Neutrophil (primary cell): Measurements from ENCODE around the gene JAG2.

Experiments
- H3K27ac ChIP-seq: fragments of 200-600 bp; sonication (generic); 2 replicates; pipeline ENCODE4 v1.5.1; 2016; ENCODE audit warnings: mild to moderate bottlenecking, moderate library complexity
- H3K27me3 ChIP-seq: fragments of 200-600 bp; sonication (generic); 2 replicates; pipeline ENCODE4 v1.6.0; 2016; ENCODE audit warnings: mild to moderate bottlenecking
- H3K36me3 ChIP-seq: fragments of 200-600 bp; sonication (generic); 2 replicates; pipeline ENCODE4 v1.5.1; 2017
- H3K4me1 ChIP-seq, 2 experiments: fragments of 200-600 bp in 1 of 2; sonication (generic) in 1 of 2; 1 replicate in 1 of 2; 2 replicates in 1 of 2; pipeline versions ENCODE4 v1.5.1 to v1.6.1; 2013 to 2016; ENCODE audit warnings: low read depth in 1 of 2, low read length in 1 of 2, mild to moderate bottlenecking in 1 of 2, moderate library complexity in 1 of 2; ENCODE audit not compliant: control insufficient read depth in 1 of 2, insufficient read depth in 1 of 2
- H3K4me3 ChIP-seq, 2 experiments: fragments of 200-600 bp in 1 of 2; sonication (generic) in 1 of 2; 1 replicate in 1 of 2; 2 replicates in 1 of 2; pipeline ENCODE4 v1.5.1; 2013 to 2016; ENCODE audit warnings: low read depth in 1 of 2, low read length in 1 of 2, mild to moderate bottlenecking in 1 of 2, moderate library complexity in 1 of 2
- H3K9me3 ChIP-seq: fragments of 200-600 bp; sonication (generic); 2 replicates; pipeline ENCODE4 v1.5.1; 2016
- CTCF ChIP-seq: fragments of 200-600 bp; sonication (generic); IDR thresholded peaks from 2 replicates; pipeline ENCODE4 v1.5.1; 2016; ENCODE audit warnings: antibody characterized with exemption

JAG2 gene

GRCh38 chr14:105102893-105103292, 65.7 kb downstream of the JAG2 start:
- Histone ChIP-seq H3K36me3 (no peaks in the 10 kb centered on the region), H3K9me3 (no peaks in the 10 kb centered on the region), H3K27ac (no peak overlapping the region), H3K4me3 (no peak overlapping the region), H3K27me3 (peaks cover 78% of the 10 kb centered on the region), H3K4me1 (no peaks in the 10 kb centered on the region)
- TF ChIP-seq CTCF, result no peak

- Histone ChIP-seq H3K4me1 (no peaks in the 10 kb centered on the region), H3K36me3 (no peaks in the 10 kb centered on the region), H3K4me3 (no peak overlapping the region), H3K27ac (no peak overlapping the region), H3K9me3 (no peaks in the 10 kb centered on the region), H3K27me3 (peaks cover 73% of the 10 kb centered on the region)
- no peak for TF ChIP-seq CTCF
These were observed 66.2 kb downstream of the JAG2 start for GRCh38 chr14:105102361-105102870.

- no peak overlapping the region for H3K4me3 ChIP-seq
- no peaks in the 10 kb centered on the region for H3K4me1 ChIP-seq
- H3K27me3 ChIP-seq, result peaks cover 61% of the 10 kb centered on the region
These were observed 67.7 kb downstream of the JAG2 start for GRCh38 chr14:105100910-105101309.

GRCh38 chr14:105099778-105100177, 68.8 kb downstream of the JAG2 start:
- H3K4me1 ChIP-seq, result no peaks in the 10 kb centered on the region
- no peaks in the 10 kb centered on the region for H3K36me3 ChIP-seq
- no peak overlapping the region for H3K4me3 ChIP-seq
- H3K27ac ChIP-seq, result no peak overlapping the region
- no peaks in the 10 kb centered on the region for H3K9me3 ChIP-seq
- H3K27me3 ChIP-seq, result peaks cover 62% of the 10 kb centered on the region
- no peak for TF ChIP-seq CTCF

More at GRCh38 chr14:105100910-105101309, 67.7 kb downstream of the JAG2 start:
- Histone ChIP-seq H3K9me3 (no peaks in the 10 kb centered on the region), H3K27ac (no peak overlapping the region), H3K36me3 (no peaks in the 10 kb centered on the region)
- no peak for TF ChIP-seq CTCF

GRCh38 chr14:105098316-105098715, 70.3 kb downstream of the JAG2 start:
- Histone ChIP-seq H3K9me3 (no peaks in the 10 kb centered on the region), H3K36me3 (no peaks in the 10 kb centered on the region), H3K27me3 (peaks cover 62% of the 10 kb centered on the region), H3K4me1 (peaks cover 4 to 6% of the 10 kb centered on the region in 2 experiments), H3K4me3 (no peak overlapping the region), H3K27ac (no peak overlapping the region)
- no peak for TF ChIP-seq CTCF

GRCh38 chr14:105097794-105098127, 70.8 kb downstream of the JAG2 start:
- Histone ChIP-seq H3K36me3 (no peaks in the 10 kb centered on the region), H3K27me3 (peaks cover 62% of the 10 kb centered on the region), H3K27ac (no peak overlapping the region), H3K4me1 (peaks cover 7 to 10% of the 10 kb centered on the region in 2 experiments), H3K4me3 (no peak overlapping the region), H3K9me3 (no peaks in the 10 kb centered on the region)
- TF ChIP-seq CTCF, result no peak
